Measurements from ENCODE around the gene ARHGAP26.

ARHGAP26 gene

GRCh38 chr5:142789206-142789605 is 19.0 kb downstream of the ARHGAP26 start:
- DNase-seq, result no peak

GRCh38 chr5:142792012-142792864 is 22.1 kb downstream of the ARHGAP26 start:
- no peak for DNase-seq

- no peak for DNase-seq
Measured at GRCh38 chr5:142792865-142793232, 22.7 kb downstream of the ARHGAP26 start.

- DNase-seq, result no peak
Measured at GRCh38 chr5:142794537-142794936, 24.4 kb downstream of the ARHGAP26 start.

- DNase-seq, result no peak
Measured at GRCh38 chr5:142795251-142795650, 25.1 kb downstream of the ARHGAP26 start.

GRCh38 chr5:142796492-142797109 is 26.4 kb downstream of the ARHGAP26 start:
- no peak for DNase-seq

- no peak for DNase-seq
Measured at GRCh38 chr5:142797420-142797819, 27.2 kb downstream of the ARHGAP26 start.

GRCh38 chr5:142798099-142798770 is 28.1 kb downstream of the ARHGAP26 start:
- DNase-seq, result no peak

GRCh38 chr5:142800776-142801494 is 30.8 kb downstream of the ARHGAP26 start:
- DNase-seq, result no peak

- no peak for DNase-seq
Measured at GRCh38 chr5:142801495-142801871, 31.3 kb downstream of the ARHGAP26 start.

- peak; percentile 42 for DNase-seq
Measured at GRCh38 chr5:142803428-142804125, 33.4 kb downstream of the ARHGAP26 start.

- DNase-seq, result no peak
Measured at GRCh38 chr5:142805339-142805738, 35.2 kb downstream of the ARHGAP26 start.

GRCh38 chr5:142806841-142807267 is 36.7 kb downstream of the ARHGAP26 start:
- no peak for DNase-seq

GRCh38 chr5:142807372-142807911 is 37.3 kb downstream of the ARHGAP26 start:
- no peak for DNase-seq

- DNase-seq, result no peak
Measured at GRCh38 chr5:142808878-142809598, 38.9 kb downstream of the ARHGAP26 start.

- no peak for DNase-seq
Measured at GRCh38 chr5:142810081-142810480, 39.9 kb downstream of the ARHGAP26 start.

- DNase-seq, result no peak
Measured at GRCh38 chr5:142810743-142811290, 40.6 kb downstream of the ARHGAP26 start.

GRCh38 chr5:142811866-142812557 is 41.8 kb downstream of the ARHGAP26 start:
- no peak for DNase-seq

GRCh38 chr5:142813220-142813619 is 43.0 kb downstream of the ARHGAP26 start:
- no peak for DNase-seq

GRCh38 chr5:142814122-142814521 is 43.9 kb downstream of the ARHGAP26 start:
- DNase-seq, result no peak

- no peak for DNase-seq
Measured at GRCh38 chr5:142815469-142815868, 45.3 kb downstream of the ARHGAP26 start.

Data from kidney glomerular epithelial cell (primary cell).